Activated CD4-positive, alpha-beta T cell treated with anti-CD3 and anti-CD28 coated beads for 36 hours (primary cell): ENCODE data around the gene CLDN6. TPM values are rescaled to one million over a fixed set of nuclear protein-coding genes. Genes with fewer than 3 reads are reported as not detected.

Experiments
- ATAC-seq: fragments of 200-7000 bp; cut with Tn5 transposase; one replicate; pipeline ENCODE4 v1.10.0; 2021; ENCODE audit warnings: mild to moderate bottlenecking, moderate library complexity
- CTCF ChIA-PET: fragments of 350-600 bp; sonication (Branson Sonifier 250); formaldehyde crosslinking; loops from one replicate; lab custom pipeline; 2021; ENCODE audit warnings: antibody characterized with exemption; lab: Charles Lee
- POLR2A ChIA-PET: fragments of 350-600 bp; sonication (Branson Sonifier 250); formaldehyde crosslinking; loops from one replicate; lab custom pipeline; 2021; ENCODE audit warnings: antibody characterized with exemption, inconsistent platforms; lab: Charles Lee
- DNase-seq: peaks from one replicate; pipeline ENCODE4 v3.0.0-alpha.2; 2020
- H3K27ac Mint-ChIP-seq: one replicate; pipeline ENCODE4 v1.8.0; 2021; ENCODE audit warnings: mixed read lengths
- H3K27me3 Mint-ChIP-seq: one replicate; pipeline ENCODE4 v1.8.0; 2021; ENCODE audit warnings: mixed read lengths
- H3K36me3 Mint-ChIP-seq: one replicate; pipeline ENCODE4 v1.8.0; 2021; ENCODE audit warnings: low read depth, mixed read lengths
- H3K4me1 Mint-ChIP-seq: one replicate; pipeline ENCODE4 v1.8.0; 2021; ENCODE audit warnings: mixed read lengths
- H3K4me3 Mint-ChIP-seq: one replicate; pipeline ENCODE4 v1.8.0; 2021; ENCODE audit warnings: mild to moderate bottlenecking, moderate library complexity, mixed read lengths
- H3K9me3 Mint-ChIP-seq: one replicate; pipeline ENCODE4 v1.8.0; 2021; ENCODE audit warnings: low read depth, mixed read lengths
- intact Hi-C, 2 experiments: fragments of 100-400 bp; cut with DNase I in 1 of 2; cut with micrococcal nuclease in 1 of 2; formaldehyde crosslinking; loops; one replicate each; pipeline versions ENCODE4 v1.14.2 to v1.15.1; 2022 to 2024; cut with DNase I, micrococcal nuclease
- total RNA-seq, 2 experiments: library from RNA; stranded (reverse); gene quantifications; one replicate each; pipeline ENCODE4 v1.2.3, GENCODE V29; 2021

CLDN6 gene
- total RNA-seq, 2 experiments from 2014 or later: not detected

- Mint-ChIP-seq H3K27me3 (peaks cover 11% of the 10 kb centered on the region), H3K36me3 (no peaks in the 10 kb centered on the region), H3K27ac (no peak overlapping the region), H3K4me1 (peaks cover 12% of the 10 kb centered on the region), H3K9me3 (no peaks in the 10 kb centered on the region), H3K4me3 (no peak overlapping the region)
- POLR2A ChIA-PET: no interaction called here
- CTCF ChIA-PET: interaction anchor here (0.7 kb wide), 1 partner anchor 18 kb away, joined by 4 read pairs; no protein-coding TSS in a partner anchor
- no peak for ATAC-seq
- DNase-seq: no peak
- intact Hi-C loops: no loop called here
These were observed 4.5 kb downstream of the CLDN6 start for GRCh38 chr16:3013491-3013951.

- H3K27ac Mint-ChIP-seq: no peak within 1 kb of the TSS
- ChIA-PET POLR2A (no interaction called here), CTCF (interaction anchor here (0.7 to 1.1 kb wide), 3 partner anchors 19 to 117 kb away, joined by 3 to 4 read pairs (median 3); no protein-coding TSS in a partner anchor)
- no peak within 1 kb of the TSS for H3K4me3 Mint-ChIP-seq
- peaks cover 12% of the 10 kb centered on the region for H3K4me1 Mint-ChIP-seq
- peak; percentile 39 for DNase-seq
- H3K9me3 Mint-ChIP-seq: no peaks in the 10 kb centered on the region
- intact Hi-C loops: no loop called here
- peaks cover 7% of the 10 kb centered on the region for H3K27me3 Mint-ChIP-seq
- no peaks in the 10 kb centered on the region for H3K36me3 Mint-ChIP-seq
- ATAC-seq: peak; percentile 34
These were observed 5.1 kb downstream of the CLDN6 start, which contains the start of gene CLDN9 for GRCh38 chr16:3012828-3013420. TSS of gene CLDN9 (plus strand) at chr16:3012923. CDS start at chr16:3013363, 440 bp downstream.

- CTCF ChIA-PET: interaction anchor here (0.5 to 1.1 kb wide), 5 partner anchors 20 to 1239 kb away, joined by 3 to 4 read pairs (median 3); no protein-coding TSS in a partner anchor
- intact Hi-C loops: no loop called here
- no peaks in the 10 kb centered on the region for H3K9me3 Mint-ChIP-seq
- ATAC-seq: no peak
- no peak for DNase-seq
- peaks cover 19% of the 10 kb centered on the region for H3K4me1 Mint-ChIP-seq
- H3K27ac Mint-ChIP-seq: no peak overlapping the region
- peaks cover 7% of the 10 kb centered on the region for H3K27me3 Mint-ChIP-seq
- H3K4me3 Mint-ChIP-seq: no peak overlapping the region
- POLR2A ChIA-PET: no interaction called here
- H3K36me3 Mint-ChIP-seq: no peaks in the 10 kb centered on the region
These were observed 5.7 kb downstream of the CLDN6 start for GRCh38 chr16:3012246-3012645.

GRCh38 chr16:3010510-3010909 is 7.5 kb downstream of the CLDN6 start:
- ATAC-seq: no peak
- CTCF ChIA-PET: interaction anchor here (0.7 to 1.4 kb wide), 3 partner anchors 18 to 562 kb away, joined by 3 to 5 read pairs (median 4); no protein-coding TSS in a partner anchor

DNA sequence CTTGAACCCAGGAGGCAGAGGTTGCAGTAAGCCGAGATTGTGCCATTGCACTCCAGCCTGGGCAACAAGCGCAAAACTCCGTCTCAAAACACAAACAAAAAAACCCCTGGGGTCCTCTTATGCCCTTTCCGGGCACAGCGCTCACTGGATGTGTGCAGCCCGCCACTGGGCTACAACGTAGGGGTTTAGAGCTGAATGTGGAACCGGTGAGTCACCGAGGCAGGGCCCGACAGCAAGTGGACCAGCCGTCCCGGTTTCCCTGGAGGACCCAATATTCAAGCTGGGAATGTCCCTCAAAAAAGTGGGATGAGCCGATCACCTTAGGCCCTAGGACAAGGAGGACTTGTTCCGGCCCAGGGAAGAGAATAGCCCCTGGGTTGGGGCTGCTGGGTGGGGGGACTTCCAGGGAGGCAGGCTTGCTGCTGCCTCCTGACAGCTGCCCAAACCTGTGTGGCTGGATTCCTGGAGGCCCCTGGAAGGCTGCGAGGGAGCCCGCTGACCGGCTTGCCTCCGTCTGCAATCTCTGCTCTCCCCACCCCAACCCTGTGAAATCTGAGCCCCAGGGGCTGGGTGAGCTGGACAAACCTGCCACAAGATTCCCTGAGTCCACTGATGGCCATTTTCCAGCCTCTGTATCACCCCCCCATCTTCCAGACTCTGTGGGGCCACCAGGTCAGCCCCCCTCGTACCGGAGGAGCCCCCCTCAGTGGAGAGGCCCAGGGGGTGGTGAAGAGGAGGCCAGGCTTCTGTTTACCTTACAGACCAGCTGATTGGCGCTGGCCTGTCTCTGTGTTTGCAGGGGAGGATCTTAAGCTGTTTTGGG is 8.2 kb downstream of the CLDN6 start:
- H3K27me3 Mint-ChIP-seq: peaks cover 11% of the 10 kb centered on the region
- peaks cover 26% of the 10 kb centered on the region for H3K4me1 Mint-ChIP-seq
- CTCF ChIA-PET: interaction anchor here (0.6 to 1.4 kb wide), 5 partner anchors 19 to 561 kb away, joined by 3 to 6 read pairs (median 4); no protein-coding TSS in a partner anchor
- no peak overlapping the region for H3K27ac Mint-ChIP-seq
- H3K4me3 Mint-ChIP-seq: no peak overlapping the region
- ATAC-seq (no peak), DNase-seq (no peak)
- intact Hi-C loops: no loop called here
- H3K9me3 Mint-ChIP-seq: no peaks in the 10 kb centered on the region
- H3K36me3 Mint-ChIP-seq: no peaks in the 10 kb centered on the region
- POLR2A ChIA-PET: interaction anchor here (0.9 kb wide), 1 partner anchor 92 kb away, joined by 4 read pairs; no protein-coding TSS in a partner anchor

More at GRCh38 chr16:3010510-3010909, 7.5 kb downstream of the CLDN6 start:
- intact Hi-C loops: no loop called here
- no peaks in the 10 kb centered on the region for H3K9me3 Mint-ChIP-seq
- POLR2A ChIA-PET: no interaction called here
- H3K27me3 Mint-ChIP-seq: peaks cover 11% of the 10 kb centered on the region
- H3K4me3 Mint-ChIP-seq: no peak overlapping the region
- no peaks in the 10 kb centered on the region for H3K36me3 Mint-ChIP-seq
- peaks cover 26% of the 10 kb centered on the region for H3K4me1 Mint-ChIP-seq
- no peak overlapping the region for H3K27ac Mint-ChIP-seq
- no peak for DNase-seq

DNA sequence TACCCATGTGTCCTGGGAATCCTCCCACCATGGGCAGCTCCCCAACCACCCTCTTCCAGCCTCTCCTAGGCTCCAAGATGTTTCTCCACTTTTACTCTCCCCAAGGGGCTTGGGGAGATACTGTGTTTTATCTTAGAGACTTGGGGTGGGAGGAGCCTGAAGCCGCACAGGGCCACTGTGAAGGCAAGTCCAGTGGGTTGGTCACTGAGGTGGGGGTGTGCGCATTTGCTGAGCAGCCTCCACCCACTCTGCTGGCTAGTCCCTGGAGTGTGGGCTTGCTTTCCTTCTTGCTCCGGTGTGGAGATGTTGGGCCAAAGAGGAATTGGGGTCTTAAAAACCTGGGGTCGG is 9.3 kb downstream of the CLDN6 start:
- ChIA-PET CTCF (interaction anchor here (0.5 kb wide), 1 partner anchor 22 kb away, joined by 3 read pairs; no protein-coding TSS in a partner anchor), POLR2A (no interaction called here)
- Mint-ChIP-seq H3K4me1 (peaks cover 26% of the 10 kb centered on the region), H3K36me3 (no peaks in the 10 kb centered on the region), H3K27ac (no peak overlapping the region), H3K27me3 (peaks cover 11% of the 10 kb centered on the region), H3K4me3 (no peak overlapping the region), H3K9me3 (no peaks in the 10 kb centered on the region)
- intact Hi-C loops: no loop called here
- ATAC-seq (no peak), DNase-seq (no peak)

GRCh38 chr16:3007957-3008689 is 9.9 kb downstream of the CLDN6 start:
- DNase-seq (peak; percentile 25), ATAC-seq (no peak)
- no peaks in the 10 kb centered on the region for H3K36me3 Mint-ChIP-seq
- H3K27me3 Mint-ChIP-seq: peaks cover 11% of the 10 kb centered on the region
- ChIA-PET CTCF (interaction anchor here (0.5 to 9.6 kb wide), 7 partner anchors 12 to 51 kb away, joined by 3 to 130 read pairs (median 3); partner anchors contain the start of gene TNFRSF12A), POLR2A (interaction anchor here (0.6 to 1.0 kb wide), 3 partner anchors 12 to 1262 kb away, joined by 3 to 5 read pairs (median 3); partner anchors contain the start of gene TNFRSF12A)
- H3K4me1 Mint-ChIP-seq: peaks cover 26% of the 10 kb centered on the region
- no peaks in the 10 kb centered on the region for H3K9me3 Mint-ChIP-seq
- H3K4me3 Mint-ChIP-seq: no peak overlapping the region
- intact Hi-C loops: no loop called here
- H3K27ac Mint-ChIP-seq: no peak overlapping the region

GRCh38 chr16:3007059-3007956 is 10.7 kb downstream of the CLDN6 start:
- Mint-ChIP-seq H3K27me3 (peaks cover 9% of the 10 kb centered on the region), H3K27ac (no peak overlapping the region), H3K36me3 (no peaks in the 10 kb centered on the region), H3K9me3 (no peaks in the 10 kb centered on the region), H3K4me3 (no peak overlapping the region), H3K4me1 (peaks cover 23% of the 10 kb centered on the region)
- no peak for ATAC-seq
- no peak for DNase-seq
- ChIA-PET POLR2A (interaction anchor here (0.6 to 1.0 kb wide), 3 partner anchors 13 to 1262 kb away, joined by 3 to 5 read pairs (median 3); partner anchors contain the start of gene TNFRSF12A), CTCF (interaction anchor here (0.7 to 9.6 kb wide), 7 partner anchors 13 to 52 kb away, joined by 3 to 130 read pairs (median 3); partner anchors contain the start of gene TNFRSF12A)
- intact Hi-C loops: no loop called here

- intact Hi-C loops: loop anchor here (1.0 to 2.0 kb wide), 4 partner anchors 15 to 36 kb away; partner anchors contain the start of genes TNFRSF12A (in 2 of the 2) and PAQR4 (in 1 of the 2)
- Mint-ChIP-seq H3K27ac (no peak overlapping the region), H3K4me3 (no peak overlapping the region), H3K9me3 (no peaks in the 10 kb centered on the region), H3K36me3 (no peaks in the 10 kb centered on the region), H3K4me1 (peaks cover 23% of the 10 kb centered on the region), H3K27me3 (peaks cover 6% of the 10 kb centered on the region)
- POLR2A ChIA-PET: no interaction called here
- ATAC-seq (no peak), DNase-seq (no peak)
- CTCF ChIA-PET: interaction anchor here (1.3 to 9.6 kb wide), 3 partner anchors 27 to 121 kb away, joined by 3 to 130 read pairs (median 3); partner anchors contain the start of gene KREMEN2
These were observed 13.2 kb downstream of the CLDN6 start for GRCh38 chr16:3004781-3005284.
